ENCODE measurements around the gene NFATC3.

The NFATC3 gene

DNA sequence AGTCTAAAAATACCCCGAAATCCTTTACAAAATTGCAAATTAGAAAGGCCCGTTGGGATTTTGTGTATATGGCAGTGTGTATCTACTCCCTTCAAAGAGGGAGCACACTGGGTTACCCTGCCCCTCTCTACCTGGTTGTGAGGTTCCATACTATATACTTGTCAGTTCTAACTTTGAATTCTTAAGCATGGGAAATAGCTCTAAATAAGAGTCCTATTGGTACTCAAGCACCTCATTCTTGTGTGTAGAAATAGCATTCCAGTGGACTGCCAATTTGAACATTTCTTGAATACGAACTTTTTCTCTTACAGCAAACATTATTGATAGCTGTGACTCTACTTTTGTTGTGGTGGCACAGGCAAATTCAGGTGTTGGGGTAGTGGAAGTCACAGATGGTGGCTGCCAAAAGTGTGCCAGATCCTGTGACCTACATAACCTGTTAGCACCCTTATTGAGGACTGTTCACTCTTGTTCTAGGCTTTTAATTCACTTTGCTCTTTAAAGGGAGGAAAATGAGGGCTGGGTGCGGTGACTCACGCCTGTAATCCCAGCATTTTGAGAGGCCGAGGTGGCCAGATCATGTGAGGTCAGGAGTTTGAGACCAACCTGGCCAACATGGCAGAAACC, 134.7 kb downstream of the NFATC3 start:
- no peak overlapping the region for H3K14ac ChIP-seq (ENCODE audit: low read length)
- H2AK5ac ChIP-seq (ENCODE audit: low read length), result no peak overlapping the region
- no peak overlapping the region for H2BK120ac ChIP-seq (ENCODE audit: insufficient read depth, low read length, poor library complexity)
- H4K8ac ChIP-seq (ENCODE audit: low read depth, low read length), result no peak overlapping the region
- H3K36me3 ChIP-seq (ENCODE audit: control insufficient read depth in 1 of 2, insufficient read depth in 2 of 2, low read length in 2 of 2), result no peaks in the 10 kb centered on the region
- no peak overlapping the region for H3K23ac ChIP-seq (ENCODE audit: low read length)
- no peak overlapping the region for H2BK5ac ChIP-seq (ENCODE audit: low read depth, low read length, poor library complexity)
- H3K27me3 ChIP-seq (ENCODE audit: insufficient read depth, low read length), result no peaks in the 10 kb centered on the region
- no peak overlapping the region for H3K9ac ChIP-seq (ENCODE audit: low read length)
- H3K4me1 ChIP-seq (ENCODE audit: control insufficient read depth in 1 of 2, insufficient read depth in 2 of 2, low read length in 2 of 2), result peaks cover 0 to 3% of the 10 kb centered on the region in 2 experiments
- no peaks in the 10 kb centered on the region for H3K79me2 ChIP-seq (ENCODE audit: control insufficient read depth, insufficient read depth, low read length, poor library complexity)
- H3K4me2 ChIP-seq (ENCODE audit: low read length), result no peak overlapping the region
- H3K4me3 ChIP-seq (ENCODE audit: low read depth, low read length), result no peak overlapping the region
- peak; percentile 20 to 39 for DNase-seq
- peak overlapping the region; percentile 12 for H4K12ac ChIP-seq (ENCODE audit: low read depth, low read length)
- H3K18ac ChIP-seq (ENCODE audit: low read length), result no peak overlapping the region
- no peak overlapping the region for H4K91ac ChIP-seq (ENCODE audit: low read depth, low read length)
- no peak overlapping the region for H2BK12ac ChIP-seq (ENCODE audit: low read length)
- no peaks in the 10 kb centered on the region for H3K79me1 ChIP-seq (ENCODE audit: low read length)
- no CpG with 5 or more reads among the region's 6 CpGs for WGBS (ENCODE audit: extremely low coverage, insufficient coverage, insufficient read length)
- H2AFZ ChIP-seq (ENCODE audit: insufficient read depth, low read length, poor library complexity), result no peak overlapping the region
- H3K4ac ChIP-seq (ENCODE audit: low read depth, low read length), result no peak overlapping the region
- H3K9me3 ChIP-seq (ENCODE audit: insufficient read depth, low read depth, low read length), result no peaks in the 10 kb centered on the region
- H3K27ac ChIP-seq (ENCODE audit: low read depth, low read length), result no peak overlapping the region

DNA sequence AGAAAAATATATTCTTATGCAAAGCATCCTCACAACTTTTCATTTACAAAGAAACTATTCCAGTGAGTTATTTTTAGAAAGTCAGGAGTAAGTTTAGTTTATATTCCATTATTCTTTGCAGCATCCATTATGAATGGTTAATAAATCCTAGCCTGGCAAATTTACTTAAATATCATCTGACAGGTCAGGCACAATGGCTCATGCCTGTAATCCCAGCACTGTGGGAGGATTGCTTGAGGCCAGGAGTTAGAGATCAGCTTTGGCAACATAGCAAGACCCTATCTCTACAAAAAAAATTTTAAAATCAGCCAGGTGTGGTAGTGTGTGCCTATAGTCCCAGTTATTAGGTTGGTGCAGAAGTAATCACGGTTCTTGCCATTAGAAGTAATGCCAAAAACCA, 137.9 kb downstream of the NFATC3 start:
- no peak overlapping the region for H2AFZ ChIP-seq (ENCODE audit: insufficient read depth, low read length, poor library complexity)
- H3K4me1 ChIP-seq (ENCODE audit: control insufficient read depth in 1 of 2, insufficient read depth in 2 of 2, low read length in 2 of 2), result peaks cover 0 to 3% of the 10 kb centered on the region in 2 experiments
- peaks cover 0 to 2% of the 10 kb centered on the region in 2 experiments for H3K36me3 ChIP-seq (ENCODE audit: control insufficient read depth in 1 of 2, insufficient read depth in 2 of 2, low read length in 2 of 2)
- DNase-seq, result no peak
- no peak overlapping the region for H3K4ac ChIP-seq (ENCODE audit: low read depth, low read length)
- H3K79me2 ChIP-seq (ENCODE audit: control insufficient read depth, insufficient read depth, low read length, poor library complexity), result no peaks in the 10 kb centered on the region
- H3K9ac ChIP-seq (ENCODE audit: low read length), result no peak overlapping the region
- H3K27ac ChIP-seq (ENCODE audit: low read depth, low read length), result no peak overlapping the region
- H3K14ac ChIP-seq (ENCODE audit: low read length), result no peak overlapping the region
- H3K4me2 ChIP-seq (ENCODE audit: low read length), result no peak overlapping the region
- no peak overlapping the region for H2BK120ac ChIP-seq (ENCODE audit: insufficient read depth, low read length, poor library complexity)
- H2AK5ac ChIP-seq (ENCODE audit: low read length), result no peak overlapping the region
- H3K18ac ChIP-seq (ENCODE audit: low read length), result no peak overlapping the region
- no peaks in the 10 kb centered on the region for H3K9me3 ChIP-seq (ENCODE audit: insufficient read depth, low read depth, low read length)
- H3K23ac ChIP-seq (ENCODE audit: low read length), result no peak overlapping the region
- no peak overlapping the region for H3K4me3 ChIP-seq (ENCODE audit: low read depth, low read length)
- H2BK5ac ChIP-seq (ENCODE audit: low read depth, low read length, poor library complexity), result no peak overlapping the region
- no peak overlapping the region for H4K8ac ChIP-seq (ENCODE audit: low read depth, low read length)
- H4K91ac ChIP-seq (ENCODE audit: low read depth, low read length), result no peak overlapping the region
- H3K27me3 ChIP-seq (ENCODE audit: insufficient read depth, low read length), result no peaks in the 10 kb centered on the region
- no CpG with 5 or more reads among the region's 1 CpG for WGBS (ENCODE audit: extremely low coverage, insufficient coverage, insufficient read length)
- no peaks in the 10 kb centered on the region for H3K79me1 ChIP-seq (ENCODE audit: low read length)
- H4K12ac ChIP-seq (ENCODE audit: low read depth, low read length), result no peak overlapping the region
- H2BK12ac ChIP-seq (ENCODE audit: low read length), result no peak overlapping the region

GRCh38 chr16:68226116-68226515, 140.9 kb downstream of the NFATC3 start:
- no CpG with 5 or more reads among the region's 4 CpGs for WGBS (ENCODE audit: extremely low coverage, insufficient coverage, insufficient read length)
- H3K9ac ChIP-seq (ENCODE audit: low read length), result no peak overlapping the region

GRCh38 chr16:68227183-68227793, 142.1 kb downstream of the NFATC3 start:
- Histone ChIP-seq H3K27me3 (ENCODE audit: insufficient read depth, low read length) (no peaks in the 10 kb centered on the region), H2BK5ac (ENCODE audit: low read depth, low read length, poor library complexity) (no peak overlapping the region), H3K14ac (ENCODE audit: low read length) (no peak overlapping the region), H2BK12ac (ENCODE audit: low read length) (no peak overlapping the region), H3K4me2 (ENCODE audit: low read length) (no peak overlapping the region), H4K91ac (ENCODE audit: low read depth, low read length) (no peak overlapping the region), H4K8ac (ENCODE audit: low read depth, low read length) (no peak overlapping the region), H3K27ac (ENCODE audit: low read depth, low read length) (no peak overlapping the region), H3K4ac (ENCODE audit: low read depth, low read length) (no peak overlapping the region), H2AFZ (ENCODE audit: insufficient read depth, low read length, poor library complexity) (no peak overlapping the region), H3K79me1 (ENCODE audit: low read length) (no peaks in the 10 kb centered on the region), H3K18ac (ENCODE audit: low read length) (no peak overlapping the region), H2AK5ac (ENCODE audit: low read length) (no peak overlapping the region), H3K36me3 (ENCODE audit: control insufficient read depth in 1 of 2, insufficient read depth in 2 of 2, low read length in 2 of 2) (peaks cover 31 to 36% of the 10 kb centered on the region in 2 experiments), H3K79me2 (ENCODE audit: control insufficient read depth, insufficient read depth, low read length, poor library complexity) (no peaks in the 10 kb centered on the region), H2BK120ac (ENCODE audit: insufficient read depth, low read length, poor library complexity) (no peak overlapping the region), H4K12ac (ENCODE audit: low read depth, low read length) (no peak overlapping the region), H3K4me3 (ENCODE audit: low read depth, low read length) (no peak overlapping the region), H3K4me1 (ENCODE audit: control insufficient read depth in 1 of 2, insufficient read depth in 2 of 2, low read length in 2 of 2) (no peaks in the 10 kb centered on the region), H3K23ac (ENCODE audit: low read length) (no peak overlapping the region), H3K9ac (ENCODE audit: low read length) (no peak overlapping the region), H3K9me3 (ENCODE audit: insufficient read depth, low read depth, low read length) (no peaks in the 10 kb centered on the region)
- no peak for DNase-seq
- WGBS (ENCODE audit: extremely low coverage, insufficient coverage, insufficient read length), result no CpG with 5 or more reads among the region's 3 CpGs

More at GRCh38 chr16:68226116-68226515, 140.9 kb downstream of the NFATC3 start:
- Histone ChIP-seq H3K9me3 (ENCODE audit: insufficient read depth, low read depth, low read length) (no peaks in the 10 kb centered on the region), H3K4me2 (ENCODE audit: low read length) (no peak overlapping the region), H2BK12ac (ENCODE audit: low read length) (no peak overlapping the region), H4K8ac (ENCODE audit: low read depth, low read length) (no peak overlapping the region), H2BK5ac (ENCODE audit: low read depth, low read length, poor library complexity) (no peak overlapping the region), H3K23ac (ENCODE audit: low read length) (no peak overlapping the region), H2AFZ (ENCODE audit: insufficient read depth, low read length, poor library complexity) (no peak overlapping the region), H4K91ac (ENCODE audit: low read depth, low read length) (no peak overlapping the region), H3K79me1 (ENCODE audit: low read length) (no peaks in the 10 kb centered on the region), H3K27ac (ENCODE audit: low read depth, low read length) (no peak overlapping the region), H3K4ac (ENCODE audit: low read depth, low read length) (no peak overlapping the region), H3K27me3 (ENCODE audit: insufficient read depth, low read length) (no peaks in the 10 kb centered on the region), H3K36me3 (ENCODE audit: control insufficient read depth in 1 of 2, insufficient read depth in 2 of 2, low read length in 2 of 2) (peaks cover 19 to 24% of the 10 kb centered on the region in 2 experiments), H3K4me1 (ENCODE audit: control insufficient read depth in 1 of 2, insufficient read depth in 2 of 2, low read length in 2 of 2) (no peaks in the 10 kb centered on the region), H3K18ac (ENCODE audit: low read length) (no peak overlapping the region), H2BK120ac (ENCODE audit: insufficient read depth, low read length, poor library complexity) (no peak overlapping the region), H2AK5ac (ENCODE audit: low read length) (no peak overlapping the region), H3K79me2 (ENCODE audit: control insufficient read depth, insufficient read depth, low read length, poor library complexity) (no peaks in the 10 kb centered on the region), H3K14ac (ENCODE audit: low read length) (no peak overlapping the region), H3K4me3 (ENCODE audit: low read depth, low read length) (no peak overlapping the region), H4K12ac (ENCODE audit: low read depth, low read length) (no peak overlapping the region)
- DNase-seq, result no peak
